ENCODE data around the gene YPEL1. TPM values are rescaled to one million over a fixed set of nuclear protein-coding genes. Genes with fewer than 3 reads are reported as not detected.
"Not testable (repeated sequence)": the region's sequence is repeated elsewhere in the genome, so short reads cannot be mapped to it uniquely, and the experiment has no call there.

Gene YPEL1
- total RNA-seq, 2 donors from 2014 or later: 2.9 to 16.2 TPM

- Histone ChIP-seq H3K27ac (no peak overlapping the region), H3K4me1 (replicated peaks) (no peaks in the 10 kb centered on the region), H3K36me3 (peaks cover 3 to 4% of the 10 kb centered on the region in 2 donors), H3K4me3 (no peak overlapping the region), H3K9me3 (no peaks in the 10 kb centered on the region), H3K27me3 (replicated peaks; ENCODE audit: insufficient read depth) (no peaks in the 10 kb centered on the region)
- intact Hi-C loops (cut with DNase I): no loop called here
- no peak for DNase-seq (ENCODE audit: low spot score)
- WGBS: 84% methylated on average over 20 of the region's 20 CpGs
- TF ChIP-seq POLR2AphosphoS5 (IDR thresholded peaks at IDR 0.05) (no peak), CTCF (IDR thresholded peaks at IDR 0.05) (no peak), POLR2A (IDR thresholded peaks at IDR 0.05) (no peak)
Observed at GRCh38 chr22:21682385-21683175, 53.0 kb downstream of the YPEL1 start.

GRCh38 chr22:21681566-21682370, 53.8 kb downstream of the YPEL1 start:
- WGBS: 72% methylated on average over 23 of the region's 24 CpGs
- no peak for TF ChIP-seq POLR2AphosphoS5 (IDR thresholded peaks at IDR 0.05)
- no peak for TF ChIP-seq CTCF (IDR thresholded peaks at IDR 0.05)
- no peak for TF ChIP-seq POLR2A (IDR thresholded peaks at IDR 0.05)
- no peak for DNase-seq (ENCODE audit: low spot score)
- intact Hi-C loops (cut with DNase I): no loop called here
- no peaks in the 10 kb centered on the region for H3K27me3 ChIP-seq (replicated peaks; ENCODE audit: insufficient read depth)
- H3K4me3 ChIP-seq: no peak overlapping the region
- no peaks in the 10 kb centered on the region for H3K9me3 ChIP-seq
- H3K36me3 ChIP-seq: peaks cover 3 to 4% of the 10 kb centered on the region in 2 donors
- H3K27ac ChIP-seq: no peak overlapping the region
- H3K4me1 ChIP-seq (replicated peaks): no peaks in the 10 kb centered on the region

- Histone ChIP-seq H3K27me3 (replicated peaks; ENCODE audit: insufficient read depth) (no peaks in the 10 kb centered on the region), H3K36me3 (peaks cover 0 to 3% of the 10 kb centered on the region in 2 donors), H3K9me3 (no peaks in the 10 kb centered on the region), H3K4me3 (no peak overlapping the region), H3K27ac (no peak overlapping the region), H3K4me1 (replicated peaks) (no peaks in the 10 kb centered on the region)
- DNase-seq (ENCODE audit: low spot score): no peak
- intact Hi-C loops (cut with DNase I): no loop called here
- no peak for TF ChIP-seq CTCF (IDR thresholded peaks at IDR 0.05)
- no peak for TF ChIP-seq POLR2A (IDR thresholded peaks at IDR 0.05)
- TF ChIP-seq POLR2AphosphoS5 (IDR thresholded peaks at IDR 0.05): no peak
- 94% methylated on average over 21 of the region's 21 CpGs for WGBS
Observed at GRCh38 chr22:21680830-21681565, 54.6 kb downstream of the YPEL1 start.

- no peaks in the 10 kb centered on the region for H3K9me3 ChIP-seq
- no peak for DNase-seq (ENCODE audit: low spot score)
- no peak overlapping the region for H3K27ac ChIP-seq
- intact Hi-C loops (cut with DNase I): no loop called here
- H3K36me3 ChIP-seq: peaks cover 0 to 10% of the 10 kb centered on the region in 2 donors
- TF ChIP-seq POLR2AphosphoS5 (IDR thresholded peaks at IDR 0.05): no peak
- H3K4me1 ChIP-seq (replicated peaks): no peaks in the 10 kb centered on the region
- WGBS: 91% methylated on average over 4 of the region's 4 CpGs
- no peaks in the 10 kb centered on the region for H3K27me3 ChIP-seq (replicated peaks; ENCODE audit: insufficient read depth)
- no peak overlapping the region for H3K4me3 ChIP-seq
Observed at GRCh38 chr22:21679383-21679782, 56.2 kb downstream of the YPEL1 start.

- H3K27ac ChIP-seq; intact Hi-C loops (cut with DNase I); H3K9me3 ChIP-seq; H3K36me3 ChIP-seq; H3K4me3 ChIP-seq; DNase-seq (ENCODE audit: low spot score); H3K4me1 ChIP-seq (replicated peaks); H3K27me3 ChIP-seq (replicated peaks; ENCODE audit: insufficient read depth): not testable (repeated sequence)
- WGBS: 95% methylated on average over 12 of the region's 12 CpGs
Observed at GRCh38 chr22:21678842-21679241, 56.8 kb downstream of the YPEL1 start.
